ENCODE results near the gene STXBP2.

The STXBP2 gene

GRCh38 chr19:7650148-7650547 is 13.2 kb downstream of the STXBP2 start:
- no peak for DNase-seq (ENCODE audit: low read depth)

- peak; percentile 65 for DNase-seq (ENCODE audit: low read depth)
These were observed 15.2 kb downstream of the STXBP2 start for GRCh38 chr19:7652061-7652641.

GRCh38 chr19:7654401-7654800 is 17.5 kb downstream of the STXBP2 start:
- no peak for DNase-seq (ENCODE audit: low read depth)

- DNase-seq (ENCODE audit: low read depth): no peak
These were observed 18.7 kb downstream of the STXBP2 start for GRCh38 chr19:7655581-7655980.

GRCh38 chr19:7657131-7657751 is 20.3 kb downstream of the STXBP2 start:
- DNase-seq (ENCODE audit: low read depth): no peak

- no peak for DNase-seq (ENCODE audit: low read depth)
These were observed 21.3 kb downstream of the STXBP2 start for GRCh38 chr19:7658219-7658686.

GRCh38 chr19:7661744-7662538 is 25.0 kb downstream of the STXBP2 start:
- DNase-seq (ENCODE audit: low read depth): no peak

- DNase-seq (ENCODE audit: low read depth): no peak
These were observed 25.7 kb downstream of the STXBP2 start for GRCh38 chr19:7662657-7663056.

GRCh38 chr19:7663706-7664105 is 26.8 kb downstream of the STXBP2 start:
- no peak for DNase-seq (ENCODE audit: low read depth)

GRCh38 chr19:7665076-7665475 is 28.2 kb downstream of the STXBP2 start:
- DNase-seq (ENCODE audit: low read depth): no peak

GRCh38 chr19:7668842-7669241 is 31.9 kb downstream of the STXBP2 start, which contains the start of gene RETN:
Gene RETN, plus strand, starts transcription at chr19:7669049. Its CDS starts 278 bp downstream, at chr19:7669327.
- DNase-seq (ENCODE audit: low read depth): no peak

GRCh38 chr19:7669641-7670040 is 32.7 kb downstream of the STXBP2 start:
- DNase-seq (ENCODE audit: low read depth): no peak

- no peak for DNase-seq (ENCODE audit: low read depth)
These were observed 33.4 kb downstream of the STXBP2 start for GRCh38 chr19:7670150-7670783.

- no peak for DNase-seq (ENCODE audit: low read depth)
These were observed 33.9 kb downstream of the STXBP2 start for GRCh38 chr19:7670790-7671189.

GRCh38 chr19:7672522-7672921 is 35.6 kb downstream of the STXBP2 start:
- no peak for DNase-seq (ENCODE audit: low read depth)

- DNase-seq (ENCODE audit: low read depth): peak; percentile 74
These were observed 37.4 kb downstream of the STXBP2 start for GRCh38 chr19:7674010-7675005.

- no peak for DNase-seq (ENCODE audit: low read depth)
These were observed 39.5 kb downstream of the STXBP2 start for GRCh38 chr19:7676376-7676775.

- DNase-seq (ENCODE audit: low read depth): no peak
These were observed 39.9 kb downstream of the STXBP2 start, which contains the start of gene MCEMP1 for GRCh38 chr19:7676854-7677253. Gene MCEMP1, plus strand, starts transcription at chr19:7677090. Its CDS starts 31 bp downstream, at chr19:7677121.

GRCh38 chr19:7677669-7678311 is 40.9 kb downstream of the STXBP2 start:
- no peak for DNase-seq (ENCODE audit: low read depth)

- no peak for DNase-seq (ENCODE audit: low read depth)
These were observed 42.3 kb downstream of the STXBP2 start for GRCh38 chr19:7678971-7679751.
